CD4-positive, CD25-positive, alpha-beta regulatory T cell (primary cell): ENCODE measurements around the gene CSF2RB. TPM values are rescaled to one million over a fixed set of nuclear protein-coding genes. Genes with fewer than 3 reads are reported as not detected.

ENCODE experiments used
- ATAC-seq, 2 donors: fragments of 150-1000 bp; cut with Tn5 transposase; one replicate each; pipeline ENCODE4 v1.10.0; 2021; ENCODE audit warnings: low read depth in 2 of 2, moderate number of reproducible peaks in 2 of 2, moderate library complexity in 1 of 2
- DNase-seq, 3 donors: peaks; one replicate each; pipeline versions ENCODE4 v3.0.0 to v3.0.0-alpha.2; 2012 to 2022; ENCODE audit warnings: mixed read lengths in 1 of 3
- H3K27ac ChIP-seq: one replicate; pipeline ENCODE4 v1.7.0; 2013; ENCODE audit warnings: mild to moderate bottlenecking, low read length; ENCODE audit not compliant: insufficient read depth, poor library complexity, severe bottlenecking
- H3K27me3 ChIP-seq: one replicate; pipeline ENCODE4 v1.7.0; 2013; ENCODE audit warnings: low read length; ENCODE audit not compliant: control insufficient read depth, insufficient read depth
- H3K36me3 ChIP-seq: one replicate; pipeline ENCODE4 v1.7.0; 2013; ENCODE audit warnings: mild to moderate bottlenecking, low read length, moderate library complexity; ENCODE audit not compliant: control insufficient read depth, insufficient read depth
- H3K4me1 ChIP-seq: 2 replicates; pipeline ENCODE4 v1.7.0; 2013; ENCODE audit warnings: mild to moderate bottlenecking, low read length; ENCODE audit not compliant: insufficient read depth, control insufficient read depth, poor library complexity, severe bottlenecking
- H3K4me3 ChIP-seq: one replicate; pipeline ENCODE4 v1.7.0; 2013; ENCODE audit warnings: low read depth, mild to moderate bottlenecking, low read length, moderate library complexity
- H3K9me3 ChIP-seq, 2 experiments: 1 replicate in 1 of 2; 2 replicates in 1 of 2; pipeline ENCODE4 v1.7.0; 2013; ENCODE audit warnings: low read length in 2 of 2, mild to moderate bottlenecking in 1 of 2, moderate library complexity in 1 of 2; ENCODE audit not compliant: control insufficient read depth in 2 of 2
- H3K27ac Mint-ChIP-seq, 3 donors: one replicate each; pipeline ENCODE4 v1.8.0; 2020 to 2022; ENCODE audit warnings: mild to moderate bottlenecking in 3 of 3, mixed read lengths in 3 of 3, moderate library complexity in 2 of 3
- H3K27me3 Mint-ChIP-seq: one replicate; pipeline ENCODE4 v1.8.0; 2022; ENCODE audit warnings: mild to moderate bottlenecking, mixed read lengths
- H3K36me3 Mint-ChIP-seq: one replicate; pipeline ENCODE4 v1.8.0; 2020; ENCODE audit warnings: mixed read lengths
- H3K4me1 Mint-ChIP-seq, 4 donors: one replicate each; pipeline ENCODE4 v1.8.0; 2020 to 2022; ENCODE audit warnings: mixed read lengths in 4 of 4, mild to moderate bottlenecking in 1 of 4
- H3K4me3 Mint-ChIP-seq, 4 donors: one replicate each; pipeline ENCODE4 v1.8.0; 2020 to 2022; ENCODE audit warnings: mild to moderate bottlenecking in 4 of 4, mixed read lengths in 4 of 4, moderate library complexity in 3 of 4
- H3K9me3 Mint-ChIP-seq, 7 donors: one replicate each; pipeline ENCODE4 v1.8.0; 2020 to 2022; ENCODE audit warnings: mixed read lengths in 7 of 7, mild to moderate bottlenecking in 3 of 7, moderate library complexity in 2 of 7
- polyA plus RNA-seq, 4 donors: library from polyadenylated mRNA; unstranded; fragments of 300-500 nt; fragmentation: Illumina TruSeq; gene quantifications; one replicate each; pipeline ENCODE4 v1.2.3, GENCODE V29; 2021
- total RNA-seq: library from RNA; stranded (reverse); gene quantifications from one replicate; pipeline ENCODE4 v1.2.3, GENCODE V29; 2022

CSF2RB gene
- total and polyA plus RNA-seq, 5 donors from 2014 or later = 5.7 to 27.0 (median 10.3) TPM

DNA sequence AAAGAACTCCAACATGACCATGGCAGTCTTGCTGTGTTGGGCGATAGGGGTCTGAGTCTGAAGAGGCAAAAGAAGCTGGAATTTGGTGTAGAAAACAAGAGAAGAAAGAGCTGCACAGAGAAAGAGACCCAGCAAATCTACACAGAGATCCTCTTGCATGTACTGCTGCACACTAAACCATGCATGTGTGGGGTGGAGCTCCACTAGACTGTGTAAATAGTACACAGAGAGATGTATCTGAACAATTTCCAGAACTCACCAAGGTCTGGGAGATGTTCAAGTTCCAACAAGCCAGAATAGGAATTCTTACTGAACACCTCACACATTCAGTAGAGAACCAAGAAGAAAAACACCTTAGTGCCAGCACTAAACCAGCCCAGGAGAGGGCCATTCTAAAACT is 42.3 kb downstream of the CSF2RB start:
- no peak overlapping the region for H3K4me3 ChIP-seq
- peaks cover 6% of the 10 kb centered on the region for H3K36me3 Mint-ChIP-seq
- peaks cover 0 to 2% (median 0%) of the 10 kb centered on the region in 4 donors for H3K4me1 Mint-ChIP-seq
- no peaks in the 10 kb centered on the region for H3K9me3 ChIP-seq
- H3K27ac ChIP-seq = no peak overlapping the region
- H3K27me3 Mint-ChIP-seq = peaks cover 21% of the 10 kb centered on the region
- ATAC-seq (no peak), DNase-seq (no peak)
- peaks cover 2 to 7% (median 4%) of the 10 kb centered on the region in 7 donors for H3K9me3 Mint-ChIP-seq
- H3K4me1 ChIP-seq = no peaks in the 10 kb centered on the region
- H3K27me3 ChIP-seq = peaks cover 2% of the 10 kb centered on the region
- no peak overlapping the region for H3K27ac Mint-ChIP-seq
- H3K4me3 Mint-ChIP-seq = no peak overlapping the region
- H3K36me3 ChIP-seq = no peaks in the 10 kb centered on the region

DNA sequence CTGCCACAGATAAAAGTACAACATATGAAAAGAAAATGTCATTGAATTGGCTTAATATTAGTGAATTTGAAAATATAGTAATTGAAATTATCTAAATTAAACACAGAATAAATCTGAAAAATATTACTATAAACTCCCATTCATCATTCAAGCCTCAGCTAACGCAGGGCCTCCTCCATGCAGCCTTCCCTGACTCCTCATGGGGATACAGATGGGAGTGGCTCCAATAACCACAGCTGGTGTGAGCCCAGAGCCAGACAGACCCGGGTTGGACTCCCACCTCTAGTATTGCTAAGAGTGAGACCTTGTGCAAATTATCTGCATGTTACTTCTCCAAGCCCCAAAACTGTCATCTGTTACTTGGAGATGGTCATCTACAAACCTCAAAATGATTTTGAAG is 44.9 kb downstream of the CSF2RB start:
- peaks cover 6% of the 10 kb centered on the region for H3K36me3 Mint-ChIP-seq
- H3K9me3 ChIP-seq = no peaks in the 10 kb centered on the region
- ATAC-seq (no peak), DNase-seq (no peak)
- H3K4me1 ChIP-seq = no peaks in the 10 kb centered on the region
- H3K9me3 Mint-ChIP-seq = peaks cover 2 to 7% (median 4%) of the 10 kb centered on the region in 7 donors
- H3K4me1 Mint-ChIP-seq = peaks cover 0 to 2% (median 0%) of the 10 kb centered on the region in 4 donors
- no peak overlapping the region for H3K27ac Mint-ChIP-seq
- no peaks in the 10 kb centered on the region for H3K36me3 ChIP-seq
- H3K27ac ChIP-seq = no peak overlapping the region
- no peak overlapping the region for H3K4me3 Mint-ChIP-seq
- H3K4me3 ChIP-seq = no peak overlapping the region
- H3K27me3 ChIP-seq = peaks cover 6% of the 10 kb centered on the region
- H3K27me3 Mint-ChIP-seq = peaks cover 28% of the 10 kb centered on the region

DNA sequence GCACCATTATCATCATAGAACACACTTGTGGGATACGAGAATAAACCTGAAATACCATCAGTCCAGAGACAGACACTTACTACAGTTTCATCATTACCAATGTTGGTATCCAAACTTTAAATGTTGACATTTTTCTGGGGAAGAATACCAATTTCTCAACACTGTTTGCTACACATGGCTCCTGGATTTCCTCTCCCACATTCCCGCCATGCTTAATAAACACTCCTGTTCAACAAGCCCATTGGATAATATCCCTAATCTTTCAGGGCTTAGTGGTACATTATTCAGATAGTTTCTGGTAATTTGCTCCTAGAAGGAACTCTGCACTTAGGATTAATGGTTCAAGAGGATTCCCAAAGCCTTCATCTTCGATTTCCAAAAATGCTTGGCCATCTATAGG is 48.2 kb downstream of the CSF2RB start:
- H3K4me3 ChIP-seq = no peak overlapping the region
- no peak overlapping the region for H3K27ac Mint-ChIP-seq
- ATAC-seq = no peak
- H3K36me3 ChIP-seq = no peaks in the 10 kb centered on the region
- no peaks in the 10 kb centered on the region for H3K4me1 Mint-ChIP-seq
- H3K4me1 ChIP-seq = no peaks in the 10 kb centered on the region
- no peak overlapping the region for H3K4me3 Mint-ChIP-seq
- H3K27ac ChIP-seq = no peak overlapping the region
- no peaks in the 10 kb centered on the region for H3K9me3 ChIP-seq
- H3K9me3 Mint-ChIP-seq = peaks cover 0 to 5% (median 3%) of the 10 kb centered on the region in 7 donors
- H3K27me3 Mint-ChIP-seq = peaks cover 26% of the 10 kb centered on the region
- H3K27me3 ChIP-seq = peaks cover 6% of the 10 kb centered on the region
- no peak for DNase-seq
- H3K36me3 Mint-ChIP-seq = peaks cover 4% of the 10 kb centered on the region

DNA sequence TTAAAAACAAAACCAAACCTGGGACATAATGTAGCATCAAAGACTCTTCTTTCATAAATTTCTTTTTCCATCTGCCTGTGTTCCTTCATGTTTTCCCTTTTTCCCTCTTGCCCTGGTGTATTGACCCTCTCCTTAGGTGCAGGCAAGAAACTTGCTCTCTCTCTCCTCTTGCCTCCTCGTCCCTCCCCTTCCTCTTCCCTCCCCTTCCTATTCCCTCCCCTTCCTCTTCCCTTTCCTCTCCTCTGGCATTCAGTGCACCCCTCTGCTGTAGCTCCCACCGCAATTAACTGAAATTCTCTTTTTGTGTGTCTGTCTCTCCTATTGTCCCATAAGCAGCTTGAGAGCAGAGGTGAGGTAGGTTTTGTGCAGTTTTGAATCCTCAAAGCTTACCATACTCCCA is 49.9 kb downstream of the CSF2RB start:
- Histone ChIP-seq H3K27ac (no peak overlapping the region), H3K27me3 (peaks cover 6% of the 10 kb centered on the region), H3K4me1 (no peaks in the 10 kb centered on the region), H3K9me3 (no peaks in the 10 kb centered on the region), H3K4me3 (no peak overlapping the region), H3K36me3 (no peaks in the 10 kb centered on the region)
- H3K4me1 Mint-ChIP-seq = no peaks in the 10 kb centered on the region
- ATAC-seq = no peak
- no peak overlapping the region for H3K4me3 Mint-ChIP-seq
- DNase-seq = no peak
- peaks cover 0 to 3% (median 0%) of the 10 kb centered on the region in 7 donors for H3K9me3 Mint-ChIP-seq
- no peaks in the 10 kb centered on the region for H3K36me3 Mint-ChIP-seq
- peaks cover 24% of the 10 kb centered on the region for H3K27me3 Mint-ChIP-seq
- H3K27ac Mint-ChIP-seq = no peak overlapping the region

DNA sequence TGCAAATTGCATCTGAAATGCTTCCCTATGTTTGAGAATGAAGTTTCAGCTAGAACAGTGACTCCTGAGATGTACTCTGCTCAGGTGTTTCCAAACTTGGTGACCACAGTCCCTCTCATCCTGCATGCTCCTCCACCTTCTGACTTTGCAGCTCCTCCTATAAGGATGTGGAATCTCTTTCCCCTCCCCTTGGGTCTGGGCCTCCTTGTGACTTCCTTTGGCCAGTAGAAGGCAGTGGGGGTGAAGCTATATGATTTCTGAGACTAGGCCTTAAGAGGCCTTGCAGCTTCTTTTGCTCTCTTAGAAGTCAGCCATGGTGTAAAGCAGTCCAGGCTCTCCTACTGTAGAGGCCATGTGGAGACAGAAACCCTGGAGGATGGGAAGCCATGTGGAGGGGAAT is 50.7 kb downstream of the CSF2RB start:
- H3K9me3 Mint-ChIP-seq = peaks cover 0 to under 1% (median 0%) of the 10 kb centered on the region in 7 donors
- Histone ChIP-seq H3K27me3 (peaks cover 6% of the 10 kb centered on the region), H3K27ac (no peak overlapping the region), H3K36me3 (no peaks in the 10 kb centered on the region), H3K4me3 (no peak overlapping the region), H3K9me3 (no peaks in the 10 kb centered on the region), H3K4me1 (no peaks in the 10 kb centered on the region)
- no peaks in the 10 kb centered on the region for H3K36me3 Mint-ChIP-seq
- peak overlapping the region in 1 of 3 donors; percentile 21 for H3K27ac Mint-ChIP-seq
- DNase-seq = no peak
- H3K4me1 Mint-ChIP-seq = no peaks in the 10 kb centered on the region
- no peak overlapping the region for H3K4me3 Mint-ChIP-seq
- ATAC-seq = no peak
- H3K27me3 Mint-ChIP-seq = peaks cover 29% of the 10 kb centered on the region

DNA sequence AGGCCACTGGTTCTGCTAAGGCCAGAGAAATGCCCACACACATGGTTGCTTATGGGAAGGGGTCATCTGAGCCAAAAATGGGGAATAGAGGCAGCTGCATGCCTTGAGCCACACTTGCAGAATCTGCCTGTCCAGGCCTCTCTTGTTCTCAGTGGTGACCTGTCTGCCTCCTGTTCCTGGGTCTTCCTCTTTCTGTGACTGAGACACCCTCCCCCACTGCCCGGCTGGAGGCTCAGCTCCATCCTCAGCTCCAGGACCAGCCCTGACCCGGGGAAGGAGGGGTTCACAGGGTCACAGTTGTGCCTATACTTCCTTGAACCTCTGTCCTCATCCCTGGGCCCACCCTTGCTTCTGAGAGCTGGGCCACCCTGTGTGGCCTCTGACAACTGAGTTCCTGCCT is 52.3 kb downstream of the CSF2RB start:
- peaks cover 24% of the 10 kb centered on the region for H3K27me3 Mint-ChIP-seq
- Histone ChIP-seq H3K9me3 (no peaks in the 10 kb centered on the region), H3K27me3 (peaks cover 4% of the 10 kb centered on the region), H3K36me3 (no peaks in the 10 kb centered on the region), H3K4me1 (no peaks in the 10 kb centered on the region), H3K27ac (no peak overlapping the region), H3K4me3 (no peak overlapping the region)
- DNase-seq (no peak), ATAC-seq (no peak)
- no peaks in the 10 kb centered on the region for H3K36me3 Mint-ChIP-seq
- no peak overlapping the region for H3K4me3 Mint-ChIP-seq
- peak overlapping the region in 2 of 3 donors; percentile 49 to 61 for H3K27ac Mint-ChIP-seq
- H3K9me3 Mint-ChIP-seq = no peaks in the 10 kb centered on the region
- H3K4me1 Mint-ChIP-seq = no peaks in the 10 kb centered on the region

DNA sequence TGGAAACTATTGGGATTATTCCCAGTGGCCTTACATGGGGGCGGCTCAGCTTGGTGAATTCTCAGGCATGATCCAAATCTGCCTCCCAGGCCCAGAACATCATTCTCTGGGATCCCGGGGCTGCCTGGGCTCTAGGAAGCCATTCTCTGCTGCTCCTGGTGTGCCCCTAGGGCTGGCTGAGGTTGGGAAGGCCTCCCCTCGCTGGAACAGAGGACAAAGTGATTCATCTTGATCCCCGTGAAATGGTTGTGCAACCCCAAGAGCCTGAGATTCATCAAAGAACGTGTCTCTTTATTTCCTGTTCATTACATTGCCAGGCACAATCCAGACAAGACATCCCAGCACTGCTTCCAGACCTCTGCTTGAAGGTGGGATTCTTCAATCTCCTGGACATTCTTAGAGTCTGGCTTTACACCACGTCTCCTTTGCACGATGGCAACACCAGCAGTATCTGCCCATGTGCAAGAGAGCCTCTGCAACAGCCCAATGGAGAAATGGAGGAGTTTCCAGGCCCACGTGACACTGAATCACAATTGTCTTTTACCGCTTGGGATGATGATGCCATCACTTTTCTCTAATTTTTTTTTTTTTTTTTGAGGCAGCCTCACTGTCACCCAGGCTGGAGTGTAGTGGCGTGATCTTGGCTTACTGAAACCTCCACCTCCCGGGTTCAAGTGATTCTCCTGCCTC is 53.6 kb downstream of the CSF2RB start:
- Histone ChIP-seq H3K36me3 (no peaks in the 10 kb centered on the region), H3K27ac (no peak overlapping the region), H3K27me3 (peaks cover 4% of the 10 kb centered on the region), H3K4me1 (no peaks in the 10 kb centered on the region), H3K4me3 (no peak overlapping the region), H3K9me3 (no peaks in the 10 kb centered on the region)
- Mint-ChIP-seq H3K4me3 (no peak overlapping the region), H3K9me3 (no peaks in the 10 kb centered on the region), H3K27me3 (peaks cover 12% of the 10 kb centered on the region), H3K36me3 (no peaks in the 10 kb centered on the region), H3K4me1 (no peaks in the 10 kb centered on the region), H3K27ac (no peak overlapping the region)
- DNase-seq (no peak), ATAC-seq (no peak)

DNA sequence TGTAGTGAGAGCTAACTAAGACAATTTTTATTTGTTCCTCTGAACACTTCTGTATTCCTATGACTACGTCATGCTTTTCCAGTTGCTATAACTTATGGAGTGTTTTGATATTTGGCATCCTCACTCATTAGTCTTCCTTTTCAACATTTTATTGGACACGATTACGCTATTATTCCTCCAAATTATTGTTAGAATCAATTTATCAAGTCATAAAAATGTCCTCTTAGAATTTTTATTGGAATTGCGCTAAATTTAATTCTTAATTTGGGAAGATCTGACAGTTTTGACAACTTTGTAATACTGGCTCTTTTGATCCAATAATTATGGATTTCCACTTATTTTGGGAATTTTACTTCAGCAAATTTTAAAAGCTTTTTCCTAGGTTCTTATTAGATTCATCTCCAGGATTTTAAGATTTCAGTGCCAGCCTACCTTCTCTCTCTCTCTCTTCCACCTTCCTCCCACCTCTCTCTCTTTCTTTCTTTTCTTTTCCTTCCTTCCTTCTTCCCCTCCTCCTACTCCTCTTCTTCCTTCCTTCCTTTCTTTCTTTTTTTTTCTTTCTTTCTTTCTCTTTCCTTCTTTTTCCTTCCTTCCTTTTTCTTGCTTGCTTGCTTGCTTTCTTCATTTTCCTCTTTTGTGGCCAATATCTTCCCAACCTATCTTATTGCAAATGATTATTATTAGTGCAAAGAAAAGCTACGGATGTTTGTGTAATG is 55.0 kb downstream of the CSF2RB start:
- Histone ChIP-seq H3K4me1 (no peaks in the 10 kb centered on the region), H3K9me3 (no peaks in the 10 kb centered on the region), H3K4me3 (no peak overlapping the region), H3K36me3 (no peaks in the 10 kb centered on the region), H3K27ac (no peak overlapping the region), H3K27me3 (no peaks in the 10 kb centered on the region)
- no peaks in the 10 kb centered on the region for H3K9me3 Mint-ChIP-seq
- no peaks in the 10 kb centered on the region for H3K4me1 Mint-ChIP-seq
- H3K4me3 Mint-ChIP-seq = no peak overlapping the region
- no peak overlapping the region for H3K27ac Mint-ChIP-seq
- DNase-seq (no peak), ATAC-seq (no peak)
- H3K27me3 Mint-ChIP-seq = peaks cover 13% of the 10 kb centered on the region
- H3K36me3 Mint-ChIP-seq = no peaks in the 10 kb centered on the region
